B cell (primary cell): ENCODE data around the gene STX2. TPM values are rescaled to one million over a fixed set of nuclear protein-coding genes. Genes with fewer than 3 reads are reported as not detected.
"Not testable (repeated sequence)": the region's sequence is repeated elsewhere in the genome, so short reads cannot be mapped to it uniquely, and the experiment has no call there.

Experiments
- ATAC-seq: fragments of 200-7000 bp; cut with Tn5 transposase; one replicate; pipeline ENCODE4 v1.10.0; 2021; ENCODE audit warnings: low read depth, mild to moderate bottlenecking, moderate number of reproducible peaks, moderate library complexity
- CTCF ChIA-PET: fragments of 350-600 bp; sonication (Branson Sonifier 250); formaldehyde crosslinking; loops from one replicate; lab custom pipeline; 2021; ENCODE audit warnings: antibody characterized with exemption, inconsistent platforms; lab: Charles Lee
- POLR2A ChIA-PET: fragments of 350-600 bp; sonication (Branson Sonifier 250); formaldehyde crosslinking; loops from one replicate; lab custom pipeline; 2021; ENCODE audit warnings: antibody characterized with exemption; lab: Charles Lee
- DNase-seq: peaks from one replicate; pipeline ENCODE4 v3.0.0; 2013
- H2AFZ ChIP-seq: 2 replicates; pipeline ENCODE4 v1.6.1; 2012; ENCODE audit warnings: mild to moderate bottlenecking, low read depth, low read length; ENCODE audit not compliant: insufficient read depth, poor library complexity, severe bottlenecking
- H3K27ac ChIP-seq, 2 donors: 1 replicate in 1 of 2; 2 replicates in 1 of 2; pipeline ENCODE4 v1.5.1; 2012 to 2013; ENCODE audit warnings: low read length in 2 of 2, mild to moderate bottlenecking in 2 of 2, moderate library complexity in 1 of 2
- H3K27me3 ChIP-seq, 4 experiments: fragments of 200-600 bp in 1 of 4; sonication (generic) in 1 of 4; replicated peaks in 1 of 4; 1 replicate in 2 of 4; 2 replicates in 2 of 4; pipeline versions ENCODE4 v1.6.1 to v1.7.0; 2013 to 2016; ENCODE audit warnings: low read length in 3 of 4, mild to moderate bottlenecking in 2 of 4, mixed read lengths in 1 of 4, moderate library complexity in 1 of 4; ENCODE audit not compliant: insufficient read depth in 4 of 4, control insufficient read depth in 3 of 4; ENCODE audit errors: control extremely low read depth in 1 of 4
- H3K36me3 ChIP-seq, 2 experiments: replicated peaks in 1 of 2; 1 replicate in 1 of 2; 2 replicates in 1 of 2; pipeline versions ENCODE4 v1.6.1 to v1.7.1; 2013; ENCODE audit warnings: low read length in 1 of 2; ENCODE audit not compliant: insufficient read depth in 2 of 2, control insufficient read depth in 1 of 2; ENCODE audit errors: control extremely low read depth in 1 of 2, extremely low read depth in 1 of 2
- H3K4me1 ChIP-seq, 2 donors: fragments of 200-600 bp in 1 of 2; sonication (generic) in 1 of 2; 1 replicate in 1 of 2; 2 replicates in 1 of 2; pipeline versions ENCODE4 v1.5.1 to v1.6.1; 2013 to 2017; ENCODE audit warnings: low read length in 2 of 2; ENCODE audit not compliant: control insufficient read depth in 2 of 2, insufficient read depth in 2 of 2
- H3K4me2 ChIP-seq: replicated peaks from 2 replicates; pipeline ENCODE3; 2012; ENCODE audit warnings: mild to moderate bottlenecking, low read depth, low read length; ENCODE audit not compliant: poor library complexity, severe bottlenecking
- H3K4me3 ChIP-seq, 5 experiments: fragments of 200-600 bp in 1 of 5; sonication (generic) in 1 of 5; 1 replicate in 3 of 5; 2 replicates in 2 of 5; pipeline versions ENCODE4 v1.5.1 to v1.7.0; 2011 to 2016; ENCODE audit warnings: low read length in 4 of 5, mild to moderate bottlenecking in 4 of 5, low read depth in 2 of 5, control low read depth in 1 of 5, moderate library complexity in 1 of 5; ENCODE audit not compliant: insufficient read depth in 1 of 5; ENCODE audit errors: control extremely low read depth in 1 of 5, extremely low read depth in 1 of 5
- H3K79me2 ChIP-seq: fragments of 200-600 bp; sonication (generic); one replicate; pipeline ENCODE4 v1.6.0; 2016; ENCODE audit warnings: low read length; ENCODE audit not compliant: control insufficient read depth, insufficient read depth
- H3K9ac ChIP-seq: fragments of 200-600 bp; sonication (generic); 2 replicates; pipeline ENCODE4 v1.6.1; 2017; ENCODE audit warnings: mild to moderate bottlenecking, low read length, moderate library complexity
- H3K9me3 ChIP-seq, 3 donors: one replicate each; pipeline versions ENCODE4 v1.6.1 to v1.7.1; 2013; ENCODE audit warnings: low read length in 2 of 3; ENCODE audit not compliant: control insufficient read depth in 2 of 3, insufficient read depth in 1 of 3; ENCODE audit errors: control extremely low read depth in 1 of 3
- H4K20me1 ChIP-seq: 2 replicates; pipeline ENCODE4 v1.6.0; 2012; ENCODE audit warnings: mild to moderate bottlenecking, low read length; ENCODE audit not compliant: insufficient read depth, control insufficient read depth, poor library complexity, severe bottlenecking
- H3K27ac Mint-ChIP-seq: one replicate; pipeline ENCODE4 v1.8.0; 2021; ENCODE audit warnings: mixed read lengths
- H3K27me3 Mint-ChIP-seq: one replicate; pipeline ENCODE4 v1.8.0; 2021; ENCODE audit warnings: mixed read lengths
- H3K4me1 Mint-ChIP-seq: one replicate; pipeline ENCODE4 v1.8.0; 2021; ENCODE audit warnings: mixed read lengths
- H3K4me3 Mint-ChIP-seq: one replicate; pipeline ENCODE4 v1.8.0; 2021; ENCODE audit warnings: mixed read lengths
- H3K9me3 Mint-ChIP-seq: one replicate; pipeline ENCODE4 v1.8.0; 2022; ENCODE audit warnings: mixed read lengths; ENCODE audit not compliant: insufficient read depth
- CTCF ChIP-seq: fragments of 200-600 bp; IDR thresholded peaks from one replicate; pipeline ENCODE4 v1.8.0; 2022; ENCODE audit warnings: antibody characterized with exemption, mild to moderate bottlenecking
- EZH2 ChIP-seq: IDR thresholded peaks from 2 replicates; pipeline ENCODE4 v1.6.1; 2012; ENCODE audit warnings: borderline replicate concordance, low read depth, mild to moderate bottlenecking, moderate library complexity, low read length; ENCODE audit not compliant: insufficient read depth, poor library complexity, severe bottlenecking
- WGBS: methylation state at CpG from one replicate; pipeline ENCODE4 v1.1.5; 2013; ENCODE audit warnings: missing lambda C conversion rate; ENCODE audit not compliant: insufficient coverage; 5-methylcytosine and 5-hydroxymethylcytosine counted together
- intact Hi-C: fragments of 100-400 bp; cut with micrococcal nuclease; formaldehyde crosslinking; loops from one replicate; pipeline ENCODE4 v1.10.0; 2022
- polyA plus RNA-seq: library from polyadenylated mRNA; depleted of rRNA; stranded (reverse); fragments of >200 nt; gene quantifications from 2 replicates; pipeline ENCODE4 v1.2.3, GENCODE V29; 2012
- total RNA-seq, 2 donors: library from RNA; stranded (reverse); fragments of 120-200 nt in 1 of 2; gene quantifications; 1 replicate in 1 of 2; 2 replicates in 1 of 2; pipeline versions ENCODE4 v1.2.3 to v1.2.4, GENCODE V29; 2013 to 2022

STX2 gene
- total and polyA plus RNA-seq, 2 donors (not counting 1 experiment from before 2014, with no cell fraction given), result 12.7 to 19.8 TPM

- CTCF ChIA-PET, result no interaction called here
Measured at GRCh38 chr12:130849561-130850417, 10.7 kb upstream of the STX2 start.

GRCh38 chr12:130848785-130849305 is 9.8 kb upstream of the STX2 start:
- ATAC-seq, H4K20me1 ChIP-seq, H3K27ac Mint-ChIP-seq, H3K4me3 Mint-ChIP-seq, H3K4me3 ChIP-seq, H3K9ac ChIP-seq, POLR2A ChIA-PET, H3K27me3 ChIP-seq, H3K79me2 ChIP-seq, H2AFZ ChIP-seq, DNase-seq, H3K4me1 ChIP-seq, H3K9me3 Mint-ChIP-seq, H3K4me2 ChIP-seq, H3K4me1 Mint-ChIP-seq, H3K27ac ChIP-seq, H3K9me3 ChIP-seq, H3K36me3 ChIP-seq, intact Hi-C loops: not testable (repeated sequence)
- H3K27me3 Mint-ChIP-seq, result peaks cover 16% of the 10 kb centered on the region
- no CpG with 5 or more reads among the region's 1 CpG for WGBS
- CTCF ChIA-PET, result interaction anchor here (1.1 kb wide), 1 partner anchor 22 kb away, joined by 3 read pairs; no protein-coding TSS in a partner anchor

More at GRCh38 chr12:130849561-130850417, 10.7 kb upstream of the STX2 start:
- Histone ChIP-seq H3K4me1 (no peaks in the 10 kb centered on the region), H3K79me2 (no peaks in the 10 kb centered on the region), H3K9ac (no peak overlapping the region), H3K36me3 (no peaks in the 10 kb centered on the region), H2AFZ (no peak overlapping the region), H3K27ac (no peak overlapping the region), H3K9me3 (peaks cover 0 to 3% (median 0%) of the 10 kb centered on the region in 3 donors), H4K20me1 (no peaks in the 10 kb centered on the region), H3K4me3 (no peak overlapping the region), H3K27me3 (peaks cover 0 to 3% (median 0%) of the 10 kb centered on the region in 4 experiments), H3K4me2 (no peak overlapping the region)
- no peaks in the 10 kb centered on the region for H3K9me3 Mint-ChIP-seq
- intact Hi-C loops, result no loop called here
- ATAC-seq (no peak), DNase-seq (no peak)
- H3K4me1 Mint-ChIP-seq, result no peaks in the 10 kb centered on the region
- POLR2A ChIA-PET, result no interaction called here
- no peak overlapping the region for H3K4me3 Mint-ChIP-seq
- H3K27ac Mint-ChIP-seq, result no peak overlapping the region
- peaks cover 16% of the 10 kb centered on the region for H3K27me3 Mint-ChIP-seq
- TF ChIP-seq EZH2 (no peak), CTCF (no peak)
- WGBS, result 90% methylated on average over 5 of the region's 7 CpGs

GRCh38 chr12:130848105-130848504 is 9.1 kb upstream of the STX2 start:
- CTCF ChIA-PET, result interaction anchor here (1.1 kb wide), 1 partner anchor 23 kb away, joined by 3 read pairs; no protein-coding TSS in a partner anchor
- H4K20me1 ChIP-seq, H3K9me3 Mint-ChIP-seq, POLR2A ChIA-PET, H3K27ac Mint-ChIP-seq, H3K9me3 ChIP-seq, H3K4me2 ChIP-seq, ATAC-seq, H3K36me3 ChIP-seq, H3K4me3 Mint-ChIP-seq, H3K4me1 Mint-ChIP-seq, intact Hi-C loops, H3K4me1 ChIP-seq, H3K27ac ChIP-seq, H3K4me3 ChIP-seq, H3K27me3 ChIP-seq, H3K79me2 ChIP-seq, H3K9ac ChIP-seq, H2AFZ ChIP-seq, DNase-seq: not testable (repeated sequence)
- WGBS, result 96% methylated on average over 5 of the region's 6 CpGs
- H3K27me3 Mint-ChIP-seq, result peaks cover 16% of the 10 kb centered on the region
